Osteoblast (primary cell): ENCODE data around the gene CPA1. TPM values are rescaled to one million over a fixed set of nuclear protein-coding genes. Genes with fewer than 3 reads are reported as not detected.
A peak's percentile ranks its signal among the peaks of the same experiment; 100 is the strongest.

Experiments used
- DNase-seq: peaks from one replicate; pipeline ENCODE4 v3.0.0; 2011; ENCODE audit warnings: low spot score, mixed read lengths; ENCODE audit not compliant: insufficient read length; ENCODE audit errors: missing footprints
- H2AFZ ChIP-seq: 2 replicates; pipeline ENCODE4 v1.6.0; 2011; ENCODE audit warnings: mild to moderate bottlenecking, low read length
- H3K27ac ChIP-seq: 2 replicates; pipeline ENCODE4 v1.5.1; 2011; ENCODE audit warnings: mild to moderate bottlenecking, low read depth, low read length, moderate library complexity
- H3K27me3 ChIP-seq: 2 replicates; pipeline ENCODE4 v1.6.0; 2012; ENCODE audit warnings: mild to moderate bottlenecking, control low read depth, inconsistent platforms, low read length, moderate library complexity; ENCODE audit not compliant: insufficient read depth
- H3K36me3 ChIP-seq: 2 replicates; pipeline ENCODE4 v1.5.1; 2011; ENCODE audit warnings: mild to moderate bottlenecking, low read length, control low read depth, moderate library complexity; ENCODE audit not compliant: insufficient read depth
- H3K4me1 ChIP-seq: 2 replicates; pipeline ENCODE4 v1.5.1; 2011; ENCODE audit warnings: mild to moderate bottlenecking, low read length, control low read depth, moderate library complexity; ENCODE audit not compliant: insufficient read depth
- H3K4me2 ChIP-seq: 2 replicates; pipeline ENCODE4 v1.6.0; 2011; ENCODE audit warnings: mild to moderate bottlenecking, low read length; ENCODE audit not compliant: insufficient read depth
- H3K4me3 ChIP-seq: fragments of 200-600 bp; sonication (generic); 3 replicates; pipeline ENCODE4 v1.5.1; 2012; ENCODE audit warnings: mild to moderate bottlenecking, low read length, inconsistent platforms; ENCODE audit not compliant: insufficient read depth
- H3K79me2 ChIP-seq: 2 replicates; pipeline ENCODE4 v1.6.0; 2012; ENCODE audit warnings: mild to moderate bottlenecking, low read length, control low read depth, inconsistent platforms; ENCODE audit not compliant: insufficient read depth
- H3K9me3 ChIP-seq: 2 replicates; pipeline ENCODE4 v1.5.1; 2011; ENCODE audit warnings: low read depth, low read length, control low read depth
- H4K20me1 ChIP-seq: 2 replicates; pipeline ENCODE4 v1.6.0; 2012; ENCODE audit warnings: mild to moderate bottlenecking, low read length, control low read depth; ENCODE audit not compliant: insufficient read depth
- total RNA-seq: library from RNA; depleted of rRNA; stranded (reverse); fragments of >200 nt; gene quantifications from 2 replicates; pipeline ENCODE4 v1.2.3, GENCODE V29; 2012
- TF ChIP-seq, protein P1 (sequence below): IDR thresholded peaks from 2 replicates; pipeline ENCODE4 v1.5.1; 2011; ENCODE audit warnings: mild to moderate bottlenecking, low read depth, low read length, moderate library complexity; ENCODE audit errors: extremely low read depth

The CPA1 gene
- total RNA-seq, result 1.1 TPM in 1 of 2 replicates, not detected in the other

DNA sequence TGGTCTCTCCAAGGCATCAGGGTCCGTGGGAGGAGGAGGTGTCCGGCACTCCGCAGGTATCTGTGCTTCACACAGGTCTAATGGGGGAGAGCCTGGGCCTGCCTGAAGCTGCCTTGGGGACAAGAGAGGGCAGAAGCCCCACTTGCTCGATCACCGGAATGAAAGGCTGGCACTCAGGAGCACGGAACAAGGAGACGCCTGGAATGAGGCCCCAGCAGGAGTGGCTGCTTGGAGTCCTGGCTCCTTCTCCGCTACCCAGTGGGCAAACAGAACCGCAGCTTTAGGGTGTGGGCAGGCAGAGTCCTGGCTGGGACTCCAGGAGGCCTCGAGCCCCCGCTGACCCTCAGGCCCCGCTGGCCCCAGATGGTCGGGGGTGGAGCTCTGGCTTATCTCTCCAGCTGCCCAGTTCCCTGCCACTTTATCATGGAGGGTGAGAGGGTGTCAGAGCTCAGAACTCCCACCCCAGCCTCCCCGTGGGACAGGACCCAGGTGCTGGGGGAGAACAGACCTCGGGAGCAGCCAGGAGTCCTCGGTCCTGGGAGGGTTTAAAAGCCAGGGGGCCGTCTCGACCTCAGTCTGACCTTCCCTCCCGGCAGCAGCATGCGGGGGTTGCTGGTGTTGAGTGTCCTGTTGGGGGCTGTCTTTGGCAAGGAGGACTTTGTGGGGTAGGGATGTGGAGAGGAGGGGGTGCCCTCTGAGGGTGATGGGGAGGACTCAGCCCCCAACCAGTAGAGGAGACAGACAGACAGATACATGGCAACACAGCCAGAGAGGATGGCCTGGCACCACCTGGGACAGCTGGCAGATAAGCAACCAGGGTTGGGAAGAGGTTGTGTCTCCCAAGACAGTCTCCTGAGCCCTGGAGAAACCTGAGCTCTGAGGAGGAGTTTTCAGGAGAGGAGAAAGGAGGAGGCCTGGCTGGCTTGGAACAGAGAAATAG, at the start of gene CPA1:
CPA1 (plus strand) TSS at position 574 of the 940 bp plus-strand sequence; CDS start at position 601, 27 bp downstream.
- Histone ChIP-seq H3K4me2 (no peak within 1 kb of the TSS), H3K36me3 (no peaks in the 10 kb centered on the region), H3K4me1 (no peaks in the 10 kb centered on the region), H4K20me1 (no peaks in the 10 kb centered on the region), H3K4me3 (no peak within 1 kb of the TSS), H3K27ac (no peak within 1 kb of the TSS), H3K79me2 (no peaks in the 10 kb centered on the region), H3K9me3 (no peaks in the 10 kb centered on the region), H2AFZ (peak within 1 kb of the TSS; percentile 76), H3K27me3 (no peaks in the 10 kb centered on the region)
- TF ChIP-seq, protein P1, sequence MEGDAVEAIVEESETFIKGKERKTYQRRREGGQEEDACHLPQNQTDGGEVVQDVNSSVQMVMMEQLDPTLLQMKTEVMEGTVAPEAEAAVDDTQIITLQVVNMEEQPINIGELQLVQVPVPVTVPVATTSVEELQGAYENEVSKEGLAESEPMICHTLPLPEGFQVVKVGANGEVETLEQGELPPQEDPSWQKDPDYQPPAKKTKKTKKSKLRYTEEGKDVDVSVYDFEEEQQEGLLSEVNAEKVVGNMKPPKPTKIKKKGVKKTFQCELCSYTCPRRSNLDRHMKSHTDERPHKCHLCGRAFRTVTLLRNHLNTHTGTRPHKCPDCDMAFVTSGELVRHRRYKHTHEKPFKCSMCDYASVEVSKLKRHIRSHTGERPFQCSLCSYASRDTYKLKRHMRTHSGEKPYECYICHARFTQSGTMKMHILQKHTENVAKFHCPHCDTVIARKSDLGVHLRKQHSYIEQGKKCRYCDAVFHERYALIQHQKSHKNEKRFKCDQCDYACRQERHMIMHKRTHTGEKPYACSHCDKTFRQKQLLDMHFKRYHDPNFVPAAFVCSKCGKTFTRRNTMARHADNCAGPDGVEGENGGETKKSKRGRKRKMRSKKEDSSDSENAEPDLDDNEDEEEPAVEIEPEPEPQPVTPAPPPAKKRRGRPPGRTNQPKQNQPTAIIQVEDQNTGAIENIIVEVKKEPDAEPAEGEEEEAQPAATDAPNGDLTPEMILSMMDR, result no peak
- DNase-seq, result peak; percentile 78

DNA sequence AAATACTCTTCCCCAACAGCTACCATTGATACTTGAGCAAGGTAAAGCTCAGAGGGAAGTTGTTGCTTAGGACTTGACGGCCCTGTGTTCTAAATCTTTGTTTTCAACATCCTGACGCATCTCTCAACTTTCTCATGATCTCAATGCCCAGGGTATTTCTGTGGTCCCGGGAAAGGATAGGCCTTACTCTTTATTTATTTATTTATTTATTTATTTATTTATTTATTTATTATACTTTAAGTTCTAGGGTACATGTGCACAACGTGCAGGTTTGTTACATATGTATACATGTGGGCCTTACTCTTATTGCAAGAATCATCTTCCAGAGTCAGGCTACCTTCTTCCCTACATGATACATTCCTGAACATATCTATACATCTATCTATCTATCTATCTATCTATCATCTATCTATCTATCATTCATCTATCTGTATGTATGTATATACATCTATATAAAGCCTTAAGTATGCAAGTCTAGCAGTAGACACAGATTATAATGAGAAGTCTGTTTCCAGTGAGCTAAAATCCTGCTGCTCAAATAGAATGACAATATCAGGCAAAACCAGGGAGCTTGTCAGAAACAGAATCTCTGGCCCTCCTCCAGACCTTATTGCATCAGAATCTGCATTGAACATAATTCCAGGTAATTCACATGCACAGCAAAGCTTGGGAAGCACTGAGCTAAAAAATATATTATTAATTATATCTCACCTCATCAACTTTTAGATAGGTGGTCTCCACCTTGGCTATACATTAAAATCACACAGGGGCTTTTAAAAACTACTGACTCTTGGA, 47.8 kb upstream of the CPA1 start:
- H2AFZ ChIP-seq, result no peak overlapping the region
- no peak overlapping the region for H3K4me2 ChIP-seq
- H3K9me3 ChIP-seq, result no peaks in the 10 kb centered on the region
- no peaks in the 10 kb centered on the region for H3K79me2 ChIP-seq
- no peaks in the 10 kb centered on the region for H3K27me3 ChIP-seq
- peaks cover 6% of the 10 kb centered on the region for H3K4me1 ChIP-seq
- no peaks in the 10 kb centered on the region for H3K36me3 ChIP-seq
- no peaks in the 10 kb centered on the region for H4K20me1 ChIP-seq
- H3K4me3 ChIP-seq, result no peak overlapping the region
- TF ChIP-seq, protein P1, result no peak
- H3K27ac ChIP-seq, result no peak overlapping the region
- no peak for DNase-seq

DNA sequence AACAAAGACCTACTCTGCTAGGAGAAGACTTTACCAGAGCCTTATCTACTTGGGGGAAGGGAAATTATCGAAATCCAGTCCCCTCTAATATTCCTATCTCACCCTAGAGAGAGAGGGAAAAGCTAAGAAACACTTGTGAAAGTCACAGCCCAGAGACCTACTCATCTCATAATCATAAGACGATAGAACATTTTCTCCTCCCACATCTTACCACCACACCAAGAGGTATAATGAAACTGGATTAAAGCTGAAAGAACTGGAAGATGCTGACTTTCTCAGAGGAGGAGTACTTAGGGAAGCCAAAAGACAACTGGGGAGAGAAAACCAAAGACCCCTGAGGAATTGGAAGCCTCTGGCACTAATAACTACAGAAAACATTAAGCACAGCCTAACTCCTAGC, 46.5 kb upstream of the CPA1 start:
- Histone ChIP-seq H3K79me2 (no peaks in the 10 kb centered on the region), H3K27me3 (no peaks in the 10 kb centered on the region), H2AFZ (no peak overlapping the region), H4K20me1 (no peaks in the 10 kb centered on the region), H3K36me3 (no peaks in the 10 kb centered on the region), H3K4me2 (peak overlapping the region; percentile 46), H3K4me1 (peaks cover 6% of the 10 kb centered on the region), H3K4me3 (no peak overlapping the region), H3K9me3 (no peaks in the 10 kb centered on the region), H3K27ac (no peak overlapping the region)
- TF ChIP-seq, protein P1, result no peak
- no peak for DNase-seq
